Measurements from ENCODE around the gene ANKIB1. TPM values are rescaled to one million over a fixed set of nuclear protein-coding genes. Genes with fewer than 3 reads are reported as not detected.
A peak's percentile ranks its signal among the peaks of the same experiment; 100 is the strongest.

The ANKIB1 gene
- total RNA-seq, 3 donors from 2014 or later = 34.7 to 74.8 (median 40.9) TPM

DNA sequence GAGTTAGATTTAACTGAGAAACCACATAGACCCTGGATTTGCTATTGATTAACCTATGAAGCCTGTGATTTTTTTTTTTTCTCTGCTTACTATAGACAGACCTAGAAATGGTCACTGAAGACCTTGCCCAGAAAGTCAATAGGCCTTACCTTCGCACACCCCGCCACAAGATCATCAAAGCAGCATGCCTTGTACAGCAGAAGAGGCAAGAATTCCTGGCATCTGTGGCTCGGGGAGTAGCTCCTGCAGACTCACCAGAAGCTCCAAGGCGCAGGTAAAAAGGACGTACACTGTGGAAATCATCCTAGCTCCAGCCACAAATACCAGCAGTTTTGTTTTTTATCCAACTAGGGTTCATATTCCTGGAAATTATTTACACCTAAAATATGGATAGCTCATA lies 145.3 kb downstream of the ANKIB1 start:
- DNase-seq (no peak), ATAC-seq (no peak)
- Histone ChIP-seq H3K9me3 (no peaks in the 10 kb centered on the region), H3K4me3 (no peak overlapping the region), H3K4me1 (ENCODE audit: low read depth) (no peaks in the 10 kb centered on the region), H3K36me3 (ENCODE audit: low read depth) (no peaks in the 10 kb centered on the region)
- TF ChIP-seq, protein P1, sequence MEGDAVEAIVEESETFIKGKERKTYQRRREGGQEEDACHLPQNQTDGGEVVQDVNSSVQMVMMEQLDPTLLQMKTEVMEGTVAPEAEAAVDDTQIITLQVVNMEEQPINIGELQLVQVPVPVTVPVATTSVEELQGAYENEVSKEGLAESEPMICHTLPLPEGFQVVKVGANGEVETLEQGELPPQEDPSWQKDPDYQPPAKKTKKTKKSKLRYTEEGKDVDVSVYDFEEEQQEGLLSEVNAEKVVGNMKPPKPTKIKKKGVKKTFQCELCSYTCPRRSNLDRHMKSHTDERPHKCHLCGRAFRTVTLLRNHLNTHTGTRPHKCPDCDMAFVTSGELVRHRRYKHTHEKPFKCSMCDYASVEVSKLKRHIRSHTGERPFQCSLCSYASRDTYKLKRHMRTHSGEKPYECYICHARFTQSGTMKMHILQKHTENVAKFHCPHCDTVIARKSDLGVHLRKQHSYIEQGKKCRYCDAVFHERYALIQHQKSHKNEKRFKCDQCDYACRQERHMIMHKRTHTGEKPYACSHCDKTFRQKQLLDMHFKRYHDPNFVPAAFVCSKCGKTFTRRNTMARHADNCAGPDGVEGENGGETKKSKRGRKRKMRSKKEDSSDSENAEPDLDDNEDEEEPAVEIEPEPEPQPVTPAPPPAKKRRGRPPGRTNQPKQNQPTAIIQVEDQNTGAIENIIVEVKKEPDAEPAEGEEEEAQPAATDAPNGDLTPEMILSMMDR (IDR thresholded peaks at IDR 0.05) = no peak
- intact Hi-C loops (cut with DNase I, micrococcal nuclease) = no loop called here

DNA sequence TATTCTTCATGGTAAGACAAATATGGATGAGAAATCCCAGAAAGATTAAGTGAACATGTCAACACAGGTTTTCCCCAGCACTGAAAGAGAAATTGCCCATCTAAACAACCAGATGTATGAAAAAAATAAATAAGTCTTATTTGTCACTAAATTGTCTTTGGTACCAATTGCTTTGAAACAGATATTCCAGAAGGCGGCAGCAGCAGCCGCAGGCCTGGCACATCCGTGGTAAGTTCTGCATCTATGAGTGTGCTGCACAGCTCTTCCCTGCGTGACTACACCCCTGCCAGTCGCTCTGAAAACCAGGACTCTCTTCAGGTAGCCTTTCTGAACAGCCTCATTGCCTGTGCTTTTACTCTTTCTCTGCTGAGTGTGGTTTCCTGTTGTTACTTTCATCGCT lies 151.8 kb downstream of the ANKIB1 start:
- intact Hi-C loops (cut with DNase I, micrococcal nuclease) = no loop called here
- TF ChIP-seq, protein P1 (IDR thresholded peaks at IDR 0.05) = no peak
- no peak for ATAC-seq
- no peaks in the 10 kb centered on the region for H3K4me1 ChIP-seq (ENCODE audit: low read depth)
- H3K36me3 ChIP-seq (ENCODE audit: low read depth) = no peaks in the 10 kb centered on the region
- DNase-seq = no peak
- H3K9me3 ChIP-seq = no peaks in the 10 kb centered on the region
- no peak overlapping the region for H3K4me3 ChIP-seq

DNA sequence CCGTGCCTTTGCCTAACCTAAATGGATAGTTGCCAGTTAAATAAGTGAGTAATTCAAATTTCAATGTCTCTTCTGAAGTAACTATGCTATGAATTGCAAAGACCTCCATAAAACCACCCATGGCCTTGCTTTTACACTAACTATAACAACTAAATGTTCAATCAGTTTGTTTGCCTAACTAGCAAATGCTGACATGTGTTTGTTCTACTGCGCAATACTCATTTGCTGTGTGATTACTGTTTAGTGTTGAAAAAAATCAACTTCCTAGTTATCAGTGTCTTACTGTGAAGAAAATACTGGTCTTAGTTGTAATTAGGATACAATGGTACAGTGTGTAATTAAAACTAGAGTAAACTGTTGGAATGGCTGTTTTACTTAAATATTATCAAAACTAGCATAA lies 154.2 kb downstream of the ANKIB1 start:
- DNase-seq (no peak), ATAC-seq (peak; percentile 21)
- Histone ChIP-seq H3K4me3 (no peak overlapping the region), H3K36me3 (ENCODE audit: low read depth) (no peaks in the 10 kb centered on the region), H3K9me3 (no peaks in the 10 kb centered on the region), H3K4me1 (ENCODE audit: low read depth) (no peaks in the 10 kb centered on the region)
- intact Hi-C loops (cut with DNase I, micrococcal nuclease) = no loop called here
- TF ChIP-seq, protein P1 (IDR thresholded peaks at IDR 0.05) = no peak

DNA sequence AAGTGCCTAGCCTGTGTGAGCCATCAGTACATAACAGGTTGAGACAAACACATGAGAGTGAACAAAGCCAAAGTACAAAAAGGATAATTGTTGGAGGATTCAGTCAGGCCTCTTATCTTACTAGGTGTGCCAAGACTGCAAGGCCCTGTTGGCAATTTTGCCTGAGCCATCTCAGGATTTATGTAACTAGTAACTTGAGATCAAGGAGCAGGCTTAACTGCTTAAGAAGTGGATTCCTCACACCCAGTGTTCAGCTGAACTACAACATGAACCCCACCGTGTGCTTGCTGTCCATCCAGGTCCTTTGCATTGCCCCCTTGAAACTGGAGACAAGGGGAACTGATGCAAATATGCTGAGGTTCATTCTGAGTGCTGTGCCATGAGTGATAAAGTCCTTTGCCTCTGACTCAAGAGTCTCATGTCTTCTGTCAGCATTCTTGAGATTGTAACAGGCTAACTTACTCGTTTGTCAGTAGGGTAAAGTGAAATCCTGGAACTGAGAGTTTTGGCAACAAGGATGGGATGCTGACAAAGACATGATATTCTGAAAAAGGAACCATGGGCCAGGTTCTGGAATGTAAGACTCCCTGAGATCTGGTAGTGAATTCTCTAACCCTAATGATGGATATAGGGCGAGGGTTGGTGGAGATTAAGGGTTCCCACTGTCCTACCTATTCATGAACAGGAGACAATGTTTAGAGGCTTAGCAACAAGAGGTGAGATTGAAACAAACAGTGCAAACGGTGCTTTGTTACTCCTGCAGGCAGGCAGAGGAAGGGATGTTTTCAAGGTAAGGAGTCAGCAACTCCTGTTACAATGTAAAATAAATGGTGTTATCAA lies 157.4 kb downstream of the ANKIB1 start:
- TF ChIP-seq, protein P1 (IDR thresholded peaks at IDR 0.05) = no peak
- Histone ChIP-seq H3K36me3 (ENCODE audit: low read depth) (no peaks in the 10 kb centered on the region), H3K9me3 (no peaks in the 10 kb centered on the region), H3K4me3 (no peak overlapping the region), H3K4me1 (ENCODE audit: low read depth) (no peaks in the 10 kb centered on the region)
- intact Hi-C loops (cut with DNase I, micrococcal nuclease) = no loop called here
- ATAC-seq (no peak), DNase-seq (no peak)

DNA sequence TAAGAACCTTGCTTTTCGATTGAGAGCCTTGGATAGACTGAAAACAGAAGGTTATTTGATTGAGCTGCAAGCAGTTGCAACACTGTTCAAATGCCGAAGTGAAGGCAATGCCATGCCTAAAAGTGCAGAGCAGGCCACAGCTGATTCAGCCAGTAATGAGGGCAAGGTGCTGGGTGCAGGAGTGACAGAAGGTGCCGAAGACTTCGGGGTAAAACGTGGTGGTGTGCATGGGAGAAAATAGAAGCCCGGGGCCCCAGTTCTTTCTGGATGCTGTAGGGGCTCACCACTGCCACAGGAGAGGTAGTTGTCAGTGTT lies 157.9 kb downstream of the ANKIB1 start:
- no peak overlapping the region for H3K4me3 ChIP-seq
- no peaks in the 10 kb centered on the region for H3K4me1 ChIP-seq (ENCODE audit: low read depth)
- DNase-seq (no peak), ATAC-seq (no peak)
- intact Hi-C loops (cut with DNase I, micrococcal nuclease) = no loop called here
- H3K36me3 ChIP-seq (ENCODE audit: low read depth) = no peaks in the 10 kb centered on the region
- no peaks in the 10 kb centered on the region for H3K9me3 ChIP-seq
- TF ChIP-seq, protein P1 (IDR thresholded peaks at IDR 0.05) = no peak
